HepG2 (cell line): ENCODE results near the gene MCRIP2. TPM values are rescaled to one million over a fixed set of nuclear protein-coding genes. Genes with fewer than 3 reads are reported as not detected.

Experiments used
- ASH2L ChIP-seq: fragments of 300-600, 200-600 bp; sonication (generic); IDR thresholded peaks from 2 replicates; pipeline ENCODE4 v1.7.0; 2017; ENCODE audit warnings: low read depth, mild to moderate bottlenecking, moderate library complexity, mixed read lengths, low read length; ENCODE audit not compliant: insufficient read length
- DPF2 ChIP-seq: sonication (generic); formaldehyde crosslinking; IDR thresholded peaks from 2 replicates; pipeline ENCODE4 v1.4.0; 2020; ENCODE audit warnings: mild to moderate bottlenecking, low read depth, missing genetic modification reagents, borderline replicate concordance
- ELF3 ChIP-seq: IDR thresholded peaks from 2 replicates; pipeline ENCODE4 v1.6.1; 2016; ENCODE audit warnings: missing genetic modification reagents, missing compliant biosample characterization
- KDM5A ChIP-seq: fragments of 200-600 bp; sonication (generic); IDR thresholded peaks from 2 replicates; pipeline ENCODE4 v1.7.0; 2018; ENCODE audit warnings: antibody characterized with exemption, mild to moderate bottlenecking, low read length, borderline replicate concordance
- MTA1 ChIP-seq: sonication (generic); formaldehyde crosslinking; IDR thresholded peaks from 2 replicates; pipeline ENCODE4 v1.4.0; 2020; ENCODE audit warnings: missing genetic modification reagents, mild to moderate bottlenecking, borderline replicate concordance
- NONO ChIP-seq, 2 experiments: fragments of 450-650 bp in 1 of 2; sonication (generic) in 1 of 2; formaldehyde crosslinking in 1 of 2; IDR thresholded peaks in 1 of 2; conservative IDR thresholded peaks in 1 of 2; 2 replicates each; pipeline versions ENCODE4 v1.6.1 to v1.8.0; 2017 to 2022; ENCODE audit warnings: mild to moderate bottlenecking in 1 of 2, missing genetic modification reagents in 1 of 2, moderate library complexity in 1 of 2
- POLR2AphosphoS5 ChIP-seq: IDR thresholded peaks from 2 replicates; pipeline ENCODE4 v1.6.1; 2012; ENCODE audit warnings: low read depth, low read length
- SIN3A ChIP-seq: IDR thresholded peaks from 2 replicates; pipeline ENCODE4 v1.6.1; 2011; ENCODE audit warnings: low read depth, mild to moderate bottlenecking, control low read depth, low read length, borderline replicate concordance
- SMAD3 ChIP-seq: sonication (generic); formaldehyde crosslinking; IDR thresholded peaks from 2 replicates; pipeline ENCODE4 v1.4.0; 2020; ENCODE audit warnings: missing genetic modification reagents
- SRSF1 ChIP-seq: fragments of 200-400 bp; formaldehyde crosslinking; optimal IDR thresholded peaks from 2 replicates; pipeline ENCODE3; 2017; ENCODE audit warnings: mild to moderate bottlenecking, low read depth, low read length, moderate library complexity
- ZNF256 ChIP-seq: sonication (generic); formaldehyde crosslinking; conservative IDR thresholded peaks from 2 replicates; pipeline ENCODE4 v1.4.0; 2020; ENCODE audit warnings: missing genetic modification reagents
- ZNF546 ChIP-seq: sonication (generic); formaldehyde crosslinking; conservative IDR thresholded peaks from 2 replicates; pipeline ENCODE4 v1.8.1; 2023; ENCODE audit warnings: mild to moderate bottlenecking, missing genetic modification reagents
- ZNF768 ChIP-seq: sonication (generic); formaldehyde crosslinking; IDR thresholded peaks from 2 replicates; pipeline ENCODE4 v1.4.0; 2020; ENCODE audit warnings: missing genetic modification reagents
- ZNF775 ChIP-seq: sonication (generic); formaldehyde crosslinking; IDR thresholded peaks from 2 replicates; pipeline ENCODE4 v1.4.0; 2020; ENCODE audit warnings: missing genetic modification reagents, mild to moderate bottlenecking, moderate library complexity, borderline replicate concordance
- ZNF776 ChIP-seq: sonication (generic); formaldehyde crosslinking; IDR thresholded peaks from 2 replicates; pipeline ENCODE4 v1.4.0; 2020; ENCODE audit warnings: mild to moderate bottlenecking, missing genetic modification reagents
- polyA plus RNA-seq, 8 experiments: library from polyadenylated mRNA; depleted of rRNA in 3 of 8; stranded (reverse) in 7 of 8; unstranded in 1 of 8; fragments of >200 nt; fragmentation: Illumina TruSeq in 4 of 8; extraction: Trizol in 4 of 8; gene quantifications; 2 replicates each; pipeline versions ENCODE4 v1.2.1 to v1.2.3, GENCODE V29; 2011 to 2016; ENCODE audit warnings: low read depth in 4 of 8, missing spikeins in 1 of 8, mixed read lengths in 1 of 8; ENCODE audit not compliant: insufficient read depth in 1 of 8
- total RNA-seq, 5 experiments: library from RNA; depleted of rRNA; stranded (reverse); fragments of >200 nt; fragmentation: Illumina TruSeq; extraction: Trizol; gene quantifications; 2 replicates each; pipeline ENCODE4 v1.2.3, GENCODE V29; 2016; ENCODE audit warnings: low read depth in 1 of 5
- TF ChIP-seq, protein P1 (sequence below): IDR thresholded peaks from 2 replicates; pipeline ENCODE4 v1.6.1; 2016; ENCODE audit warnings: missing biosample characterization, missing genetic modification reagents, low read depth
- TF ChIP-seq, protein P2 (sequence below): sonication (generic); formaldehyde crosslinking; IDR thresholded peaks from 2 replicates; pipeline ENCODE4 v1.4.0; 2020; ENCODE audit warnings: missing genetic modification reagents
- TF ChIP-seq, protein P3 (sequence below): sonication (generic); formaldehyde crosslinking; IDR thresholded peaks from 2 replicates; pipeline ENCODE4 v1.5.0; 2020; ENCODE audit warnings: mild to moderate bottlenecking, missing genetic modification reagents, moderate library complexity

Gene MCRIP2
- total and polyA plus RNA-seq, 2 of the 13 experiments (the other 11 are each of a cell fraction or from before 2014, with no cell fraction given), result 39.6 to 76.7 TPM

- peak; percentile 71 for TF ChIP-seq POLR2AphosphoS5
- TF ChIP-seq, protein P1, sequence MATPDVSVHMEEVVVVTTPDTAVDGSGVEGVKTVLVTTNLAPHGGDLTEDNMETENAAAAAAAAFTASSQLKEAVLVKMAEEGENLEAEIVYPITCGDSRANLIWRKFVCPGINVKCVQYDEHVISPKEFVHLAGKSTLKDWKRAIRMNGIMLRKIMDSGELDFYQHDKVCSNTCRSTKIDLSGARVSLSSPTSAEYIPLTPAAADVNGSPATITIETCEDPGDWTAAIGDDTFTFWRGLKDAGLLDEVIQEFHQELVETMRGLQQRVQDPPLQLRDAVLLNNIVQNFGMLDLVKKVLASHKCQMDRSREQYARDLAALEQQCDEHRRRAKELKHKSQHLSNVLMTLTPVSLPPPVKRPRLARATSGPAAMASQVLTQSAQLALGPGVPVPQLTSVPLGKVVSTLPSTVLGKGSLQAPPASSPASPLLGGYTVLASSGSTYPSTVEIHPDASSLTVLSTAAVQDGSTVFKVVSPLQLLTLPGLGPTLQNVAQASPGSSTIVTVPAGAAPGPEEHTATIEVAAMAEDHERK (CRISPR knock-in tag), result no peak
- TF ChIP-seq SRSF1, result peak; percentile 15
- TF ChIP-seq, protein P2, sequence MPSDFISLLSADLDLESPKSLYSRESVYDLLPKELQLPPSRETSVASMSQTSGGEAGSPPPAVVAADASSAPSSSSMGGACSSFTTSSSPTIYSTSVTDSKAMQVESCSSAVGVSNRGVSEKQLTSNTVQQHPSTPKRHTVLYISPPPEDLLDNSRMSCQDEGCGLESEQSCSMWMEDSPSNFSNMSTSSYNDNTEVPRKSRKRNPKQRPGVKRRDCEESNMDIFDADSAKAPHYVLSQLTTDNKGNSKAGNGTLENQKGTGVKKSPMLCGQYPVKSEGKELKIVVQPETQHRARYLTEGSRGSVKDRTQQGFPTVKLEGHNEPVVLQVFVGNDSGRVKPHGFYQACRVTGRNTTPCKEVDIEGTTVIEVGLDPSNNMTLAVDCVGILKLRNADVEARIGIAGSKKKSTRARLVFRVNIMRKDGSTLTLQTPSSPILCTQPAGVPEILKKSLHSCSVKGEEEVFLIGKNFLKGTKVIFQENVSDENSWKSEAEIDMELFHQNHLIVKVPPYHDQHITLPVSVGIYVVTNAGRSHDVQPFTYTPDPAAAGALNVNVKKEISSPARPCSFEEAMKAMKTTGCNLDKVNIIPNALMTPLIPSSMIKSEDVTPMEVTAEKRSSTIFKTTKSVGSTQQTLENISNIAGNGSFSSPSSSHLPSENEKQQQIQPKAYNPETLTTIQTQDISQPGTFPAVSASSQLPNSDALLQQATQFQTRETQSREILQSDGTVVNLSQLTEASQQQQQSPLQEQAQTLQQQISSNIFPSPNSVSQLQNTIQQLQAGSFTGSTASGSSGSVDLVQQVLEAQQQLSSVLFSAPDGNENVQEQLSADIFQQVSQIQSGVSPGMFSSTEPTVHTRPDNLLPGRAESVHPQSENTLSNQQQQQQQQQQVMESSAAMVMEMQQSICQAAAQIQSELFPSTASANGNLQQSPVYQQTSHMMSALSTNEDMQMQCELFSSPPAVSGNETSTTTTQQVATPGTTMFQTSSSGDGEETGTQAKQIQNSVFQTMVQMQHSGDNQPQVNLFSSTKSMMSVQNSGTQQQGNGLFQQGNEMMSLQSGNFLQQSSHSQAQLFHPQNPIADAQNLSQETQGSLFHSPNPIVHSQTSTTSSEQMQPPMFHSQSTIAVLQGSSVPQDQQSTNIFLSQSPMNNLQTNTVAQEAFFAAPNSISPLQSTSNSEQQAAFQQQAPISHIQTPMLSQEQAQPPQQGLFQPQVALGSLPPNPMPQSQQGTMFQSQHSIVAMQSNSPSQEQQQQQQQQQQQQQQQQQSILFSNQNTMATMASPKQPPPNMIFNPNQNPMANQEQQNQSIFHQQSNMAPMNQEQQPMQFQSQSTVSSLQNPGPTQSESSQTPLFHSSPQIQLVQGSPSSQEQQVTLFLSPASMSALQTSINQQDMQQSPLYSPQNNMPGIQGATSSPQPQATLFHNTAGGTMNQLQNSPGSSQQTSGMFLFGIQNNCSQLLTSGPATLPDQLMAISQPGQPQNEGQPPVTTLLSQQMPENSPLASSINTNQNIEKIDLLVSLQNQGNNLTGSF (CRISPR knock-in tag), result no peak
- TF ChIP-seq SMAD3 (CRISPR knock-in tag), result no peak
- 0 out of 2 replicates have a peak, but pooled peaks have one; percentile 43 for TF ChIP-seq MTA1 (CRISPR knock-in tag)
- peak; percentile 59 for TF ChIP-seq ZNF776
- TF ChIP-seq ZNF546 (CRISPR knock-in tag), result peak; percentile 31; the same call in 1 of the 2 replicates
- peak; percentile 58; the same call in 1 of the 2 replicates for TF ChIP-seq KDM5A
- TF ChIP-seq ZNF775 (CRISPR knock-in tag), result 0 out of 2 replicates have a peak, but pooled peaks have one; percentile 38
- 0 out of 2 replicates have a peak, but pooled peaks have one; percentile 54 for TF ChIP-seq ZNF256 (CRISPR knock-in tag)
- peak; percentile 18; the same call in 1 of the 2 replicates for TF ChIP-seq ZNF768
- TF ChIP-seq NONO (IDR thresholded peaks at IDR 0.05), result no peak
- TF ChIP-seq NONO (CRISPR knock-in tag; conservative IDR thresholded peaks at IDR 0.05), result peak; percentile 77
- peak; percentile 27 for TF ChIP-seq ASH2L
- peak; percentile 43; the same call in 1 of the 2 replicates for TF ChIP-seq ELF3 (CRISPR knock-in tag)
- TF ChIP-seq SIN3A, result 0 out of 2 replicates have a peak, but pooled peaks have one; percentile 21
- TF ChIP-seq, protein P3, sequence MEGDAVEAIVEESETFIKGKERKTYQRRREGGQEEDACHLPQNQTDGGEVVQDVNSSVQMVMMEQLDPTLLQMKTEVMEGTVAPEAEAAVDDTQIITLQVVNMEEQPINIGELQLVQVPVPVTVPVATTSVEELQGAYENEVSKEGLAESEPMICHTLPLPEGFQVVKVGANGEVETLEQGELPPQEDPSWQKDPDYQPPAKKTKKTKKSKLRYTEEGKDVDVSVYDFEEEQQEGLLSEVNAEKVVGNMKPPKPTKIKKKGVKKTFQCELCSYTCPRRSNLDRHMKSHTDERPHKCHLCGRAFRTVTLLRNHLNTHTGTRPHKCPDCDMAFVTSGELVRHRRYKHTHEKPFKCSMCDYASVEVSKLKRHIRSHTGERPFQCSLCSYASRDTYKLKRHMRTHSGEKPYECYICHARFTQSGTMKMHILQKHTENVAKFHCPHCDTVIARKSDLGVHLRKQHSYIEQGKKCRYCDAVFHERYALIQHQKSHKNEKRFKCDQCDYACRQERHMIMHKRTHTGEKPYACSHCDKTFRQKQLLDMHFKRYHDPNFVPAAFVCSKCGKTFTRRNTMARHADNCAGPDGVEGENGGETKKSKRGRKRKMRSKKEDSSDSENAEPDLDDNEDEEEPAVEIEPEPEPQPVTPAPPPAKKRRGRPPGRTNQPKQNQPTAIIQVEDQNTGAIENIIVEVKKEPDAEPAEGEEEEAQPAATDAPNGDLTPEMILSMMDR (CRISPR knock-in tag), result peak; percentile 45; the same call in 1 of the 2 replicates
- no peak for TF ChIP-seq DPF2 (CRISPR knock-in tag)
Observed at GRCh38 chr16:678858-679813, 37.5 kb downstream of the MCRIP2 start (continued).
